HepG2 (cell line): Measurements from ENCODE around the gene PACC1. TPM values are rescaled to one million over a fixed set of nuclear protein-coding genes. Genes with fewer than 3 reads are reported as not detected.

Experiments
- BRCA1 ChIP-seq: sonication (generic); formaldehyde crosslinking; IDR thresholded peaks from 2 replicates; pipeline ENCODE4 v1.4.0; 2020; ENCODE audit warnings: missing genetic modification reagents
- CREB1 ChIP-seq, 2 experiments: fragments of 450-650 bp in 1 of 2; IDR thresholded peaks; 2 replicates each; pipeline ENCODE4 v1.6.1; 2016 to 2017; ENCODE audit warnings: control low read depth in 1 of 2, mild to moderate bottlenecking in 1 of 2, missing compliant biosample characterization in 1 of 2, missing genetic modification characterization in 1 of 2
- HNRNPLL ChIP-seq: fragments of 200-400 bp; formaldehyde crosslinking; IDR thresholded peaks from 2 replicates; pipeline ENCODE4 v1.6.1; 2017; ENCODE audit warnings: mild to moderate bottlenecking, low read depth, low read length; ENCODE audit not compliant: poor library complexity, severe bottlenecking
- ISX ChIP-seq: sonication (generic); formaldehyde crosslinking; conservative IDR thresholded peaks from 2 replicates; pipeline ENCODE4 v1.5.0; 2020; ENCODE audit warnings: missing genetic modification reagents
- PAX8 ChIP-seq: sonication (generic); formaldehyde crosslinking; IDR thresholded peaks from 2 replicates; pipeline ENCODE4 v1.8.0; 2022; ENCODE audit warnings: mild to moderate bottlenecking, missing genetic modification reagents, borderline replicate concordance
- PRMT3 ChIP-seq: sonication (generic); formaldehyde crosslinking; IDR thresholded peaks from 2 replicates; pipeline ENCODE4 v1.8.1; 2022; ENCODE audit warnings: low read depth, mild to moderate bottlenecking, moderate library complexity, missing genetic modification reagents, borderline replicate concordance
- SCMH1 ChIP-seq: sonication (generic); formaldehyde crosslinking; IDR thresholded peaks from 2 replicates; pipeline ENCODE4 v1.9.0; 2021; ENCODE audit warnings: missing genetic modification reagents, mild to moderate bottlenecking, borderline replicate concordance
- SP4 ChIP-seq: sonication (generic); formaldehyde crosslinking; IDR thresholded peaks from 2 replicates; pipeline ENCODE4 v1.8.1; 2023; ENCODE audit warnings: mild to moderate bottlenecking, missing genetic modification reagents
- ZNF205 ChIP-seq: IDR thresholded peaks from 2 replicates; pipeline ENCODE4 v1.6.1; 2018; ENCODE audit warnings: missing biosample characterization, missing genetic modification reagents
- ZNF333 ChIP-seq: sonication (generic); formaldehyde crosslinking; IDR thresholded peaks from 2 replicates; pipeline ENCODE4 v1.4.0; 2020; ENCODE audit warnings: mild to moderate bottlenecking, missing genetic modification reagents, borderline replicate concordance
- ZNF451 ChIP-seq: sonication (generic); formaldehyde crosslinking; IDR thresholded peaks from 2 replicates; pipeline ENCODE4 v1.5.0; 2020; ENCODE audit warnings: mild to moderate bottlenecking, missing genetic modification reagents
- ZNF724P ChIP-seq: sonication (generic); formaldehyde crosslinking; IDR thresholded peaks from 2 replicates; pipeline ENCODE4 v1.8.0; 2022; ENCODE audit warnings: missing genetic modification reagents, borderline replicate concordance
- polyA plus RNA-seq, 8 experiments: library from polyadenylated mRNA; depleted of rRNA in 3 of 8; stranded (reverse) in 7 of 8; unstranded in 1 of 8; fragments of >200 nt; fragmentation: Illumina TruSeq in 4 of 8; extraction: Trizol in 4 of 8; gene quantifications; 2 replicates each; pipeline versions ENCODE4 v1.2.1 to v1.2.3, GENCODE V29; 2011 to 2016; ENCODE audit warnings: low read depth in 4 of 8, missing spikeins in 1 of 8, mixed read lengths in 1 of 8; ENCODE audit not compliant: insufficient read depth in 1 of 8
- total RNA-seq, 5 experiments: library from RNA; depleted of rRNA; stranded (reverse); fragments of >200 nt; fragmentation: Illumina TruSeq; extraction: Trizol; gene quantifications; 2 replicates each; pipeline ENCODE4 v1.2.3, GENCODE V29; 2016; ENCODE audit warnings: low read depth in 1 of 5
- TF ChIP-seq, protein P1 (sequence below): sonication (generic); formaldehyde crosslinking; IDR thresholded peaks from 2 replicates; pipeline ENCODE4 v1.4.0; 2020; ENCODE audit warnings: low read depth, mild to moderate bottlenecking, missing genetic modification reagents
- TF ChIP-seq, protein P2 (sequence below): sonication (generic); formaldehyde crosslinking; IDR thresholded peaks from 2 replicates; pipeline ENCODE4 v1.4.0; 2020; ENCODE audit warnings: low read depth, missing genetic modification reagents
- TF ChIP-seq, protein P3 (sequence below): sonication (generic); formaldehyde crosslinking; IDR thresholded peaks from 2 replicates; pipeline ENCODE4 v1.9.0; 2021; ENCODE audit warnings: mild to moderate bottlenecking, missing genetic modification reagents

Gene PACC1
- total and polyA plus RNA-seq, 2 of the 13 experiments (the other 11 are each of a cell fraction or from before 2014, with no cell fraction given) = 9.4 to 10.7 TPM

DNA sequence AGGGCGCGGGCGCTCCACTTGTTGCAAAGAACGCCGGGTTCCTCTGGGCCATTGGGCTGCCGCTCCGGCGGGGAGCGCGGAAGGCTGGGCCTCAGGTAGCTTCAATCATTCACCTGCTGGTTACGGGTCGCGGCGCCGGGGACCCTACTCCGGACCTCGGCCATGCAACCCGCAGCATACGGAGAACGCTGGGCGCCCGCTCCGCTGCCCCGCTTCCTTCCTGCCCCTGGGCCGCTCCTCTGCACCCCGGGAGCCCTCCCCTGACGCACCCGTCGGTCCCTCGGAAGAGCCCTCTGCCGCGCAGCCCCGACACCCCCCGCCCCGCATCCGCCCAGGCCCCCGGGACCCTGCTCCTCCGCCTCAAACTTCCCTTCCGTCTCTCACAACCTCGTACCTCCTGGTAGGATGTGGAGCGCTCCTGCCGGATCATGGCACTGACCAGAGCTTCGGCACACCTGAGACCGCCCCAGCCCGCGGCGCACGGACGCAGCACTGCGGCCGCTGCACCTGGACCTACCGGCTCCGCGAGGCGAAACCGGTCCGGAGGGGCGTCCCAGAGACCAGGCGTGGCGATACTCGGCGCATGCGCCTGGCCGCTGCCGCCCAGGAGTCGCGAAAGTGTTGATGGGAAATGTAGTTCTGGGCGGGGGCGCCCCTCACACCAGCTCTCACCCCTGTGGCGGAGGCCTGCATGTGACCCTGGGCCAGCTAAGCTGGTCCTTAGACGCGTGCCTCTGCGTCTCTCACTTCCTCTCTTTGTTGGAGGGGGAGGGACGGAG lies at the start of gene PACC1 (continued):
- TF ChIP-seq, protein P1, sequence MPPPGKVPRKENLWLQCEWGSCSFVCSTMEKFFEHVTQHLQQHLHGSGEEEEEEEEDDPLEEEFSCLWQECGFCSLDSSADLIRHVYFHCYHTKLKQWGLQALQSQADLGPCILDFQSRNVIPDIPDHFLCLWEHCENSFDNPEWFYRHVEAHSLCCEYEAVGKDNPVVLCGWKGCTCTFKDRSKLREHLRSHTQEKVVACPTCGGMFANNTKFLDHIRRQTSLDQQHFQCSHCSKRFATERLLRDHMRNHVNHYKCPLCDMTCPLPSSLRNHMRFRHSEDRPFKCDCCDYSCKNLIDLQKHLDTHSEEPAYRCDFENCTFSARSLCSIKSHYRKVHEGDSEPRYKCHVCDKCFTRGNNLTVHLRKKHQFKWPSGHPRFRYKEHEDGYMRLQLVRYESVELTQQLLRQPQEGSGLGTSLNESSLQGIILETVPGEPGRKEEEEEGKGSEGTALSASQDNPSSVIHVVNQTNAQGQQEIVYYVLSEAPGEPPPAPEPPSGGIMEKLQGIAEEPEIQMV (CRISPR knock-in tag) = 0 out of 2 replicates have a peak, but pooled peaks have one; percentile 39
- TF ChIP-seq HNRNPLL (peak; percentile 59), SP4 (0 out of 2 replicates have a peak, but pooled peaks have one; percentile 50), ZNF333 (CRISPR knock-in tag) (peak; percentile 59; the same call in 1 of the 2 replicates), CREB1 (IDR thresholded peaks at IDR 0.05) (peak; percentile 17; the same call in 1 of the 2 replicates), CREB1 (CRISPR knock-in tag; IDR thresholded peaks at IDR 0.05) (no peak), ISX (CRISPR knock-in tag) (no peak), BRCA1 (CRISPR knock-in tag) (no peak), PRMT3 (CRISPR knock-in tag) (no peak), ZNF724P (peak; percentile 38; the same call in 1 of the 2 replicates), ZNF205 (CRISPR knock-in tag) (0 out of 2 replicates have a peak, but pooled peaks have one; percentile 31), ZNF451 (no peak), SCMH1 (CRISPR knock-in tag) (no peak), PAX8 (CRISPR knock-in tag) (no peak)
- TF ChIP-seq, protein P2, sequence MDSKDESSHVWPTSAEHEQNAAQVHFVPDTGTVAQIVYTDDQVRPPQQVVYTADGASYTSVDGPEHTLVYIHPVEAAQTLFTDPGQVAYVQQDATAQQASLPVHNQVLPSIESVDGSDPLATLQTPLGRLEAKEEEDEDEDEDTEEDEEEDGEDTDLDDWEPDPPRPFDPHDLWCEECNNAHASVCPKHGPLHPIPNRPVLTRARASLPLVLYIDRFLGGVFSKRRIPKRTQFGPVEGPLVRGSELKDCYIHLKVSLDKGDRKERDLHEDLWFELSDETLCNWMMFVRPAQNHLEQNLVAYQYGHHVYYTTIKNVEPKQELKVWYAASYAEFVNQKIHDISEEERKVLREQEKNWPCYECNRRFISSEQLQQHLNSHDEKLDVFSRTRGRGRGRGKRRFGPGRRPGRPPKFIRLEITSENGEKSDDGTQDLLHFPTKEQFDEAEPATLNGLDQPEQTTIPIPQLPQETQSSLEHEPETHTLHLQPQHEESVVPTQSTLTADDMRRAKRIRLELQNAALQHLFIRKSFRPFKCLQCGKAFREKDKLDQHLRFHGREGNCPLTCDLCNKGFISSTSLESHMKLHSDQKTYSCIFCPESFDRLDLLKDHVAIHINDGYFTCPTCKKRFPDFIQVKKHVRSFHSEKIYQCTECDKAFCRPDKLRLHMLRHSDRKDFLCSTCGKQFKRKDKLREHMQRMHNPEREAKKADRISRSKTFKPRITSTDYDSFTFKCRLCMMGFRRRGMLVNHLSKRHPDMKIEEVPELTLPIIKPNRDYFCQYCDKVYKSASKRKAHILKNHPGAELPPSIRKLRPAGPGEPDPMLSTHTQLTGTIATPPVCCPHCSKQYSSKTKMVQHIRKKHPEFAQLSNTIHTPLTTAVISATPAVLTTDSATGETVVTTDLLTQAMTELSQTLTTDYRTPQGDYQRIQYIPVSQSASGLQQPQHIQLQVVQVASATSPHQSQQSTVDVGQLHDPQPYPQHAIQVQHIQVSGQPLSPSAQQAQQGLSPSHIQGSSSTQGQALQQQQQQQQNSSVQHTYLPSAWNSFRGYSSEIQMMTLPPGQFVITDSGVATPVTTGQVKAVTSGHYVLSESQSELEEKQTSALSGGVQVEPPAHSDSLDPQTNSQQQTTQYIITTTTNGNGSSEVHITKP (CRISPR knock-in tag) = no peak
- TF ChIP-seq, protein P3, sequence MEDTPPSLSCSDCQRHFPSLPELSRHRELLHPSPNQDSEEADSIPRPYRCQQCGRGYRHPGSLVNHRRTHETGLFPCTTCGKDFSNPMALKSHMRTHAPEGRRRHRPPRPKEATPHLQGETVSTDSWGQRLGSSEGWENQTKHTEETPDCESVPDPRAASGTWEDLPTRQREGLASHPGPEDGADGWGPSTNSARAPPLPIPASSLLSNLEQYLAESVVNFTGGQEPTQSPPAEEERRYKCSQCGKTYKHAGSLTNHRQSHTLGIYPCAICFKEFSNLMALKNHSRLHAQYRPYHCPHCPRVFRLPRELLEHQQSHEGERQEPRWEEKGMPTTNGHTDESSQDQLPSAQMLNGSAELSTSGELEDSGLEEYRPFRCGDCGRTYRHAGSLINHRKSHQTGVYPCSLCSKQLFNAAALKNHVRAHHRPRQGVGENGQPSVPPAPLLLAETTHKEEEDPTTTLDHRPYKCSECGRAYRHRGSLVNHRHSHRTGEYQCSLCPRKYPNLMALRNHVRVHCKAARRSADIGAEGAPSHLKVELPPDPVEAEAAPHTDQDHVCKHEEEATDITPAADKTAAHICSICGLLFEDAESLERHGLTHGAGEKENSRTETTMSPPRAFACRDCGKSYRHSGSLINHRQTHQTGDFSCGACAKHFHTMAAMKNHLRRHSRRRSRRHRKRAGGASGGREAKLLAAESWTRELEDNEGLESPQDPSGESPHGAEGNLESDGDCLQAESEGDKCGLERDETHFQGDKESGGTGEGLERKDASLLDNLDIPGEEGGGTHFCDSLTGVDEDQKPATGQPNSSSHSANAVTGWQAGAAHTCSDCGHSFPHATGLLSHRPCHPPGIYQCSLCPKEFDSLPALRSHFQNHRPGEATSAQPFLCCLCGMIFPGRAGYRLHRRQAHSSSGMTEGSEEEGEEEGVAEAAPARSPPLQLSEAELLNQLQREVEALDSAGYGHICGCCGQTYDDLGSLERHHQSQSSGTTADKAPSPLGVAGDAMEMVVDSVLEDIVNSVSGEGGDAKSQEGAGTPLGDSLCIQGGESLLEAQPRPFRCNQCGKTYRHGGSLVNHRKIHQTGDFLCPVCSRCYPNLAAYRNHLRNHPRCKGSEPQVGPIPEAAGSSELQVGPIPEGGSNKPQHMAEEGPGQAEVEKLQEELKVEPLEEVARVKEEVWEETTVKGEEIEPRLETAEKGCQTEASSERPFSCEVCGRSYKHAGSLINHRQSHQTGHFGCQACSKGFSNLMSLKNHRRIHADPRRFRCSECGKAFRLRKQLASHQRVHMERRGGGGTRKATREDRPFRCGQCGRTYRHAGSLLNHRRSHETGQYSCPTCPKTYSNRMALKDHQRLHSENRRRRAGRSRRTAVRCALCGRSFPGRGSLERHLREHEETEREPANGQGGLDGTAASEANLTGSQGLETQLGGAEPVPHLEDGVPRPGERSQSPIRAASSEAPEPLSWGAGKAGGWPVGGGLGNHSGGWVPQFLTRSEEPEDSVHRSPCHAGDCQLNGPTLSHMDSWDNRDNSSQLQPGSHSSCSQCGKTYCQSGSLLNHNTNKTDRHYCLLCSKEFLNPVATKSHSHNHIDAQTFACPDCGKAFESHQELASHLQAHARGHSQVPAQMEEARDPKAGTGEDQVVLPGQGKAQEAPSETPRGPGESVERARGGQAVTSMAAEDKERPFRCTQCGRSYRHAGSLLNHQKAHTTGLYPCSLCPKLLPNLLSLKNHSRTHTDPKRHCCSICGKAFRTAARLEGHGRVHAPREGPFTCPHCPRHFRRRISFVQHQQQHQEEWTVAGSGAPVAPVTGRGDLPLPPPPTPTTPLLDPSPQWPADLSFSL (CRISPR knock-in tag) = no peak
